ENCODE data around the gene BAG2.

The BAG2 gene

GRCh38 chr6:57174511-57174907 lies 2.4 kb downstream of the BAG2 start:
- TF ChIP-seq, protein P1, sequence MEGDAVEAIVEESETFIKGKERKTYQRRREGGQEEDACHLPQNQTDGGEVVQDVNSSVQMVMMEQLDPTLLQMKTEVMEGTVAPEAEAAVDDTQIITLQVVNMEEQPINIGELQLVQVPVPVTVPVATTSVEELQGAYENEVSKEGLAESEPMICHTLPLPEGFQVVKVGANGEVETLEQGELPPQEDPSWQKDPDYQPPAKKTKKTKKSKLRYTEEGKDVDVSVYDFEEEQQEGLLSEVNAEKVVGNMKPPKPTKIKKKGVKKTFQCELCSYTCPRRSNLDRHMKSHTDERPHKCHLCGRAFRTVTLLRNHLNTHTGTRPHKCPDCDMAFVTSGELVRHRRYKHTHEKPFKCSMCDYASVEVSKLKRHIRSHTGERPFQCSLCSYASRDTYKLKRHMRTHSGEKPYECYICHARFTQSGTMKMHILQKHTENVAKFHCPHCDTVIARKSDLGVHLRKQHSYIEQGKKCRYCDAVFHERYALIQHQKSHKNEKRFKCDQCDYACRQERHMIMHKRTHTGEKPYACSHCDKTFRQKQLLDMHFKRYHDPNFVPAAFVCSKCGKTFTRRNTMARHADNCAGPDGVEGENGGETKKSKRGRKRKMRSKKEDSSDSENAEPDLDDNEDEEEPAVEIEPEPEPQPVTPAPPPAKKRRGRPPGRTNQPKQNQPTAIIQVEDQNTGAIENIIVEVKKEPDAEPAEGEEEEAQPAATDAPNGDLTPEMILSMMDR (IDR thresholded peaks at IDR 0.05; ENCODE audit: low read depth, low read length, missing control alignments) = no peak
- Histone ChIP-seq H3K27ac (peak overlapping the region; percentile 93), H3K36me3 (replicated peaks) (peaks cover 10% of the 10 kb centered on the region), H3K4me3 (ENCODE audit: low read depth, low read length) (peak overlapping the region; percentile 71), H3K27me3 (replicated peaks) (no peaks in the 10 kb centered on the region)
- in situ Hi-C loops (cut with HindIII; ENCODE audit: low pct_ligation_motif_present, low sequenced_read_pairs) = no loop called here
- DNase-seq = no peak

GRCh38 chr6:57177545-57178265 lies 5.6 kb downstream of the BAG2 start:
- in situ Hi-C loops (cut with HindIII; ENCODE audit: low pct_ligation_motif_present, low sequenced_read_pairs) = loop anchor here (25.0 kb wide), 1 partner anchor 135 kb away; the partner anchor contains the start of gene PRIM2
- Histone ChIP-seq H3K36me3 (replicated peaks) (peaks cover 16% of the 10 kb centered on the region), H3K27me3 (replicated peaks) (no peaks in the 10 kb centered on the region), H3K4me3 (ENCODE audit: low read depth, low read length) (no peak overlapping the region), H3K27ac (no peak overlapping the region)
- no peak for DNase-seq
- TF ChIP-seq, protein P1 (IDR thresholded peaks at IDR 0.05; ENCODE audit: low read depth, low read length, missing control alignments) = no peak

- in situ Hi-C loops (cut with HindIII; ENCODE audit: low pct_ligation_motif_present, low sequenced_read_pairs) = loop anchor here (25.0 kb wide), 1 partner anchor 132 kb away; the partner anchor contains the start of gene PRIM2
- DNase-seq = no peak
- H3K36me3 ChIP-seq (replicated peaks) = peaks cover 29% of the 10 kb centered on the region
- H3K27ac ChIP-seq = no peak overlapping the region
- H3K4me3 ChIP-seq (ENCODE audit: low read depth, low read length) = no peak overlapping the region
- TF ChIP-seq, protein P1 (IDR thresholded peaks at IDR 0.05; ENCODE audit: low read depth, low read length, missing control alignments) = no peak
- H3K27me3 ChIP-seq (replicated peaks) = no peaks in the 10 kb centered on the region
These were observed 8.5 kb downstream of the BAG2 start for GRCh38 chr6:57180596-57180995.

DNA sequence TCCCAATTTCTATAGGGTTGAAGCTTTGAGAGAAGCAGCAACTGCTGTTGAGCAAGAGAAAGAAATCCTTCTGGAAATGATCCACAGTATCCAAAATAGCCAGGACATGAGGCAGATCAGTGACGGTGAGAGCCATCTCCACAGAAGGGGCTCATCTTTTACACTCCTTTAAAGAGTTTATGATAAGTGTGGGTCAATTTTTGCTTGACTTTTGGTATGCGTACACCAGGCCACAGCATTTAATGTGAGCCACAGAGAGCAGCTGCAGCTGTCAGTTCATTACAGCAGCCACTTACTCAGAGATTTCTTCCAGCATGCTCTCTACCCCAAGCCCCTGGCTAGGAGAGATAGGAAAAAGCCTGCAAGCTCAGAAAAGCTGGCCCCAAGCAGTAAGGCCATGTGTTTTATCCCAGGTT lies 9.9 kb downstream of the BAG2 start:
- in situ Hi-C loops (cut with HindIII; ENCODE audit: low pct_ligation_motif_present, low sequenced_read_pairs) = loop anchor here (25.0 kb wide), 1 partner anchor 130 kb away; the partner anchor contains the start of gene PRIM2
- H3K36me3 ChIP-seq (replicated peaks) = peaks cover 33% of the 10 kb centered on the region
- no peaks in the 10 kb centered on the region for H3K27me3 ChIP-seq (replicated peaks)
- TF ChIP-seq, protein P1 (IDR thresholded peaks at IDR 0.05; ENCODE audit: low read depth, low read length, missing control alignments) = no peak
- no peak overlapping the region for H3K27ac ChIP-seq
- no peak overlapping the region for H3K4me3 ChIP-seq (ENCODE audit: low read depth, low read length)
- no peak for DNase-seq

DNA sequence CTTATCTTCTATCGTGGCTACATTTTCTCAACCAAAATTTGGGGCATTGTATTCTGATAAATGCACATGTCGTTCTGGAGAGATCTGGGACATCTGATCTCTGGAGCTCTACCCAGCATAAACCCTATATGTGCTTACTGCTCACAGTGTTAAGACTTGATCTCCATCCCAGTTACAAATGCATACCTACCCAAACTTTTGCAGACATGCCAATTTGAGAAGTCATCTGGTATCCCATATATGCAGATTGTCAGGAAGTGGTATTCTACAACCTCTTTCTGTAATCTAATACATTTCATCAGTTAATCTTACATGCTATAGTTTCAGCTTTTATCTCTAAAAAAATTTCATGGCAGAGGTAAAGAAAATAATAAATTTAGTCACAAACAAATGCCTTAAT lies 11.2 kb downstream of the BAG2 start:
- Histone ChIP-seq H3K36me3 (replicated peaks) (peaks cover 33% of the 10 kb centered on the region), H3K4me3 (ENCODE audit: low read depth, low read length) (no peak overlapping the region), H3K27ac (no peak overlapping the region), H3K27me3 (replicated peaks) (no peaks in the 10 kb centered on the region)
- DNase-seq = no peak
- in situ Hi-C loops (cut with HindIII; ENCODE audit: low pct_ligation_motif_present, low sequenced_read_pairs) = loop anchor here (25.0 kb wide), 1 partner anchor 129 kb away; the partner anchor contains the start of gene PRIM2
- TF ChIP-seq, protein P1 (IDR thresholded peaks at IDR 0.05; ENCODE audit: low read depth, low read length, missing control alignments) = no peak
